GM12875 (cell line): ENCODE results near the gene MAN1B1.

Experiments used
- H3K4me3 ChIP-seq: one replicate; pipeline ENCODE4 v1.5.1; 2011; ENCODE audit warnings: low read depth, low read length, control low read depth
- CTCF ChIP-seq: IDR thresholded peaks from 2 replicates; pipeline ENCODE4 v1.5.1; 2011; ENCODE audit warnings: low read depth, mild to moderate bottlenecking, control low read depth, inconsistent platforms, low read length, moderate library complexity, borderline replicate concordance; ENCODE audit not compliant: insufficient read depth

MAN1B1 gene

GRCh38 chr9:137073992-137074399, 12.8 kb upstream of the MAN1B1 start:
- no peak overlapping the region for H3K4me3 ChIP-seq
- TF ChIP-seq CTCF = no peak

GRCh38 chr9:137074657-137075274, 12.0 kb upstream of the MAN1B1 start:
- TF ChIP-seq CTCF = no peak
- H3K4me3 ChIP-seq = no peak overlapping the region

- TF ChIP-seq CTCF = no peak
- no peak overlapping the region for H3K4me3 ChIP-seq
These were observed 11.5 kb upstream of the MAN1B1 start for GRCh38 chr9:137075275-137075775.

GRCh38 chr9:137076636-137077009, 10.2 kb upstream of the MAN1B1 start:
- no peak for TF ChIP-seq CTCF
- H3K4me3 ChIP-seq = peak overlapping the region; percentile 86

DNA sequence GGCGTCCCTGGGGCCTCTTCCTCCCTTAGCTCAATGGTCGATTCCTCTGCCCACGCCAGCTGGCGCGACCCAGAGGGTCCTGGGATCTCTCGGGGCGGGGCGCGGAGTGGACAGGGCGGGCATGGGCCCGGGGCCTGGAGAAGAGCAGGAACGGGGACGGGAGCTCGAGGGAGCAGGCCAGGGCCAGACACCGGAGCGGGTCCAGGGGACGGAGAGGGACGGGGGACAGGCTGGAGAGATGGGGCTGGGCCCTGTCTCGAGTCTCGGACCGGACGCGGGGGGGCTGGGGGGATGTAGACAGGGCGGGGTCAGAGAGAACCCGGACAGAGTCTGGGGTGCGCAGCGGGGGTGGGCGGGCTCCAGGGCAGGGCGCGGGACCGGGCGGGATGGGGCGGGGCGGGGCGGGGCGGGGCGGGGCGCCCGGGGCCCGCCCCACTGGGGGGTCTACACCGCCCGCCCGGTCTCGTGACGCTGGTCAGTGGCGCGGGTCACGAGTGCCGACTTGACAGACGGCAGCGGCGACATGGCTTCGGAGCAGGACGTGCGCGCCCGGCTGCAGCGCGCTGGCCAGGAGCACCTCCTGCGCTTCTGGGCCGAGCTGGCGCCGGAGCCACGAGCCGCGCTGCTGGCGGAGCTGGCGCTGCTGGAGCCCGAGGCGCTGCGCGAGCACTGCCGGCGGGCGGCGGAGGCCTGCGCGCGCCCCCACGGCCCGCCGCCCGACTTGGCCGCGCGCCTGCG, 9.6 kb upstream of the MAN1B1 start, which contains the start of gene UAP1L1:
UAP1L1 (plus strand) TSS at position 508 of the 738 bp plus-strand sequence; CDS start at position 524, 16 bp downstream.
- TF ChIP-seq CTCF = no peak

GRCh38 chr9:137077758-137078693, 8.8 kb upstream of the MAN1B1 start:
- peak overlapping the region; percentile 86 for H3K4me3 ChIP-seq
- no peak for TF ChIP-seq CTCF

More for the DNA sequence above, 9.6 kb upstream of the MAN1B1 start, which contains the start of gene UAP1L1:
- peak within 1 kb of the TSS; percentile 86 for H3K4me3 ChIP-seq
